ENCODE measurements around the gene CENATAC. TPM values are rescaled to one million over a fixed set of nuclear protein-coding genes. Genes with fewer than 3 reads are reported as not detected.
A peak's percentile ranks its signal among the peaks of the same experiment; 100 is the strongest.
"Not testable (repeated sequence)": the region's sequence is repeated elsewhere in the genome, so short reads cannot be mapped to it uniquely, and the experiment has no call there.

The CENATAC gene
- total RNA-seq, 1 donor from 2014 or later, result 11.9 TPM

- peak; percentile 4 for ATAC-seq
Observed at GRCh38 chr11:118996926-118997626, 862 bp upstream of the CENATAC start.

GRCh38 chr11:118998388-118998717 is 415 bp downstream of the CENATAC start:
- peak; percentile 52 for ATAC-seq

GRCh38 chr11:118998822-118999221 is 884 bp downstream of the CENATAC start:
- peak; percentile 60 for ATAC-seq

GRCh38 chr11:119000906-119001305 is 3.0 kb downstream of the CENATAC start:
- no peak for ATAC-seq

- ATAC-seq, result no peak
Observed at GRCh38 chr11:119006656-119007055, 8.7 kb downstream of the CENATAC start.

- ATAC-seq, result peak; percentile 20
Observed at GRCh38 chr11:119011476-119012053, 13.6 kb downstream of the CENATAC start.

- ATAC-seq, result no peak
Observed at GRCh38 chr11:119012629-119013170, 14.8 kb downstream of the CENATAC start.

GRCh38 chr11:119014209-119014924 is 16.4 kb downstream of the CENATAC start:
- ATAC-seq, result no peak

GRCh38 chr11:119015054-119015611 is 17.2 kb downstream of the CENATAC start:
- ATAC-seq, result no peak

GRCh38 chr11:119016216-119017009 is 18.5 kb downstream of the CENATAC start:
- ATAC-seq, result no peak

- not testable (repeated sequence) for ATAC-seq
Observed at GRCh38 chr11:119017377-119017776, 19.4 kb downstream of the CENATAC start.

- peak; percentile 95 for ATAC-seq
Observed at GRCh38 chr11:119018074-119018938, 20.4 kb downstream of the CENATAC start, which contains the start of the genes RPS25 and TRAPPC4. Gene RPS25, minus strand, starts transcription at chr11:119018343. Its CDS starts 59 bp downstream, at chr11:119018284. Gene TRAPPC4, plus strand, starts transcription at chr11:119018766. Its CDS starts 30 bp downstream, at chr11:119018796.

GRCh38 chr11:119019996-119020395 is 22.1 kb downstream of the CENATAC start:
- no peak for ATAC-seq

GRCh38 chr11:119021631-119022030 is 23.7 kb downstream of the CENATAC start:
- ATAC-seq, result no peak

- no peak for ATAC-seq
Observed at GRCh38 chr11:119023741-119024140, 25.8 kb downstream of the CENATAC start.

- no peak for ATAC-seq
Observed at GRCh38 chr11:119024430-119025098, 26.6 kb downstream of the CENATAC start.

- no peak for ATAC-seq
Observed at GRCh38 chr11:119025099-119025473, 27.1 kb downstream of the CENATAC start.

- no peak for ATAC-seq
Observed at GRCh38 chr11:119025541-119025940, 27.6 kb downstream of the CENATAC start.

- ATAC-seq, result no peak
Observed at GRCh38 chr11:119025978-119026766, 28.2 kb downstream of the CENATAC start.

- ATAC-seq, result no peak
Observed at GRCh38 chr11:119026970-119027369, 29.0 kb downstream of the CENATAC start.

Measured in esophagus mucosa (tissue), 1 donor.